Brain microvascular endothelial cell (primary cell): ENCODE data around the gene SKAP2.

Experiments used
- DNase-seq: peaks from one replicate; pipeline ENCODE4 v3.0.0-alpha.2; 2020
- H3K27ac ChIP-seq: fragments of 250-450 bp; sonication (Bioruptor Pico); 2 replicates; pipeline ENCODE4 v1.5.1; 2020; ENCODE audit warnings: mild to moderate bottlenecking, moderate library complexity
- H3K27me3 ChIP-seq: fragments of 250-450 bp; sonication (Bioruptor Pico); replicated peaks from 2 replicates; pipeline ENCODE4 v1.5.1; 2020; ENCODE audit warnings: mild to moderate bottlenecking
- H3K36me3 ChIP-seq: fragments of 250-450 bp; sonication (Bioruptor Pico); replicated peaks from 2 replicates; pipeline ENCODE4 v1.5.1; 2020; ENCODE audit warnings: mild to moderate bottlenecking
- H3K4me3 ChIP-seq: 2 replicates; pipeline ENCODE4 v1.5.1; 2011; ENCODE audit warnings: low read depth, mild to moderate bottlenecking, control low read depth, low read length, moderate library complexity
- in situ Hi-C: cut with HindIII; loops from 2 replicates; pipeline ENCODE4 v1.10.0; 2017; ENCODE audit warnings: low sequenced_read_pairs, low pct_ligation_motif_present
- TF ChIP-seq, protein P1 (sequence below): IDR thresholded peaks from 2 replicates; pipeline ENCODE4 v1.5.1; 2011; ENCODE audit warnings: low read depth, mild to moderate bottlenecking, moderate library complexity, low read length, control low read depth, inconsistent platforms; ENCODE audit errors: missing control alignments

The SKAP2 gene

DNA sequence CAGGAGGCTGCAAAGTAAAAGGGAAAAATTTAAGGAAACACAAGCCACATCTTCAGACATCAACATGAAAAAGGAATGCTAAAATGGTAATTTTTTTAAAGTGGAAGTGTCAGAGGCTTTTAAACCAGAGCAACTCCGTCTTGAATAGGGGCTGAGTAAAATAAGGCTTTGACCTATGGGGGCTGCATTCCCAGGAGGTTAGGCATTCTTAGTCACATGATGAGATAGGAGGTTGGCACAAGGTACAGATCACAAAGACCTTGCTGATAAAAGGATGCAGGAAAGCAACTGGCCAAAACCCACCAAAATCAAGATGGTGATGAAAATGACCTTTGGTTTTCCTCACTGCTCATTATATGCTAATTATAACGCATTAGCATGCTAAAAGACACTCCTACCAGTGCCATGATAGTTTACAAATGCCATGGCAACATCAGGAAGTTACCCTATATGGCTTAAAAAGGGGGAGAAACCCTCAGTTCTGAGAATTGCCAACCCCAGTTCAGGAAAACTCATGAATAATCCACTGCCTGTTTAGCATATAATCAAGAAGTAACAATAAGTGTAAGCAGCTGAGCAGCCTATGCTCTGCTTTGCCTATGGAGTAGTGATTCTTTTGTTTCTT, 128.3 kb downstream of the SKAP2 start:
- Histone ChIP-seq H3K4me3 (no peak overlapping the region), H3K27me3 (no peaks in the 10 kb centered on the region), H3K36me3 (no peaks in the 10 kb centered on the region), H3K27ac (no peak overlapping the region)
- in situ Hi-C loops, result no loop called here
- TF ChIP-seq, protein P1, sequence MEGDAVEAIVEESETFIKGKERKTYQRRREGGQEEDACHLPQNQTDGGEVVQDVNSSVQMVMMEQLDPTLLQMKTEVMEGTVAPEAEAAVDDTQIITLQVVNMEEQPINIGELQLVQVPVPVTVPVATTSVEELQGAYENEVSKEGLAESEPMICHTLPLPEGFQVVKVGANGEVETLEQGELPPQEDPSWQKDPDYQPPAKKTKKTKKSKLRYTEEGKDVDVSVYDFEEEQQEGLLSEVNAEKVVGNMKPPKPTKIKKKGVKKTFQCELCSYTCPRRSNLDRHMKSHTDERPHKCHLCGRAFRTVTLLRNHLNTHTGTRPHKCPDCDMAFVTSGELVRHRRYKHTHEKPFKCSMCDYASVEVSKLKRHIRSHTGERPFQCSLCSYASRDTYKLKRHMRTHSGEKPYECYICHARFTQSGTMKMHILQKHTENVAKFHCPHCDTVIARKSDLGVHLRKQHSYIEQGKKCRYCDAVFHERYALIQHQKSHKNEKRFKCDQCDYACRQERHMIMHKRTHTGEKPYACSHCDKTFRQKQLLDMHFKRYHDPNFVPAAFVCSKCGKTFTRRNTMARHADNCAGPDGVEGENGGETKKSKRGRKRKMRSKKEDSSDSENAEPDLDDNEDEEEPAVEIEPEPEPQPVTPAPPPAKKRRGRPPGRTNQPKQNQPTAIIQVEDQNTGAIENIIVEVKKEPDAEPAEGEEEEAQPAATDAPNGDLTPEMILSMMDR, result no peak
- no peak for DNase-seq

DNA sequence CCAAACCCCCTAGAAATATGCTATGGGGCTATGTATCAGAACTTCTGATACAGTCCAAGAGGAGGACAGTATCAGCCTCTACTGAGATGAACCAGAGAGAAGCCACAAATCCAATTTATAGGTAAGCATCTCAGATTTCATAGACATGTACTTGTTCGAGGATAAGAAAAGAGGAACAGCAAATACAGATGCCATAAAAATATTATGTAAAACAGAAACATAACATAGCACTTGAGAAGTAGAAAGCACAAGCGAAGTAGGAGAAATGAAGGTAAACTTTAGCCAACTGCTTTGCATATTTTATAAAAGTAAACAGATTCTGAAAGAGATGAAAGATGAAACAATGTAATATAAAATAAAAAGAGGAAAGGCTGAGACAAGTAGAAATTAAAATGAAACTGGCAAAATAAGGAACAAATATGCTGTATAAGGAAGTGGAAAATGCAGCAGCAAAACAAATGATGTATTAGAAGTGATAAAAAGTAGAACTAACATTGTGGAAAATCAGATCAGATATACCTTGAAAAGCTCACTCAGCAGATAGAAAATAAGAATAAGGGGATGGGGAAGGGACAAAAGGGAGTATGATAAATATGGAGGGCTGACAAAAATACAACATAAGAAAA, 135.1 kb downstream of the SKAP2 start:
- Histone ChIP-seq H3K36me3 (no peaks in the 10 kb centered on the region), H3K27ac (no peak overlapping the region), H3K27me3 (no peaks in the 10 kb centered on the region), H3K4me3 (no peak overlapping the region)
- in situ Hi-C loops, result no loop called here
- TF ChIP-seq, protein P1, result no peak
- DNase-seq, result no peak

DNA sequence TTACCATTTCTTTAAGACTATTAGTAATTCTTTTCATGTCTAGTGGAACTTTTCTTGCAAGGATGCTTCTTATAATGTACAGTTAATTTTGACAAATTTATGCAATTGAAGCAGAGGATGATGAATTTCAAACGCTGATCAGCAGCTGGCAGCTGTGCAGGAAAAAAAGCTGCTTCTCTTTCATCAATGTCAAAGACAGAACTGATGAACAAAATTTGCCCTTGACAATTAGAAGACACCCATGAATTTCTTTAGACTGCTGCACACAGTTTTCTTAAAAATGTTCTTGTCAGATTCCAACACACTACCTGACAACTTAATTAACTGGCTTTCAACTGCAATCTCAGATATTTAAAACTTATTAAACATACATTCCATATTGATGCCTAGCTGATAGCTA, 138.3 kb downstream of the SKAP2 start:
- in situ Hi-C loops, result no loop called here
- H3K27ac ChIP-seq, result no peak overlapping the region
- no peak overlapping the region for H3K4me3 ChIP-seq
- H3K27me3 ChIP-seq, result no peaks in the 10 kb centered on the region
- H3K36me3 ChIP-seq, result no peaks in the 10 kb centered on the region
- no peak for DNase-seq
- TF ChIP-seq, protein P1, result no peak

DNA sequence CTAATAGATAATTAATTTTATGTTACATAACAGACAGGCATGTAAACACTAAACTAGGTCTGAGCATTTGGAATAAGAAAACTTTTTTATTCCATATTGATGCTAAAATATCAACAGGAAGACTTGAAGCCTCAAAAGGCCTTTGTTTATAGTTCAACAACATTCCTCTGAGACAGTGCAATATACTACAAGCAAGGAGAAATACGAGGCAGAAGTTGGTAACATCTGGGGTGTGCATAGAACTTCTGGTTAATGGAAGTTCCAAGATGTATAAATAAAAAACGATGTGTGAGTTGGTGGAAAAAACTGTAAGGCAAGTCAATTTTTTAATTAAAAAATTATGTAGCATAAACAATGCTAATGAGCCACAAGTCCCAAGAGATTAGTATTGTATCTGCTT, 139.6 kb downstream of the SKAP2 start:
- Histone ChIP-seq H3K4me3 (no peak overlapping the region), H3K36me3 (no peaks in the 10 kb centered on the region), H3K27ac (no peak overlapping the region), H3K27me3 (no peaks in the 10 kb centered on the region)
- TF ChIP-seq, protein P1, result no peak
- no peak for DNase-seq
- in situ Hi-C loops, result no loop called here

DNA sequence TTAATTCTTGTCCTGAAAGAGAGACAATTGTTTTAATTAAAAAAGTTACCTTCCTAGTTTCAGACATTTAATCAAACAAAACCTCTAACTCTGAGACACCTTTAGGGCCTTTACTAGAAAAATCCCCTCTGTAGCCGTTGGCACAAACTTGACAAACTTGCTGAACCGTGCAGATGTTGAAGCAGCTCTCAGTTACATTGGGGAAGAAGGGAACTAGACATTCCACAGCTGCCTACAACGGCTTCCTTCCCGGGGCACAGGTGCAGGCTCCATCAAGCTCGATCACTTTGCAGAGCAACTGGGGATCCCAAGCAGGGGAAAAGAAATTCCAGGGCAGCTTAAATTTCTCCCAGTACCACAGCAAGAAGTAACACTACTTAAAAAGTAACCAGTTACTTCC, 141.3 kb downstream of the SKAP2 start:
- no peak overlapping the region for H3K4me3 ChIP-seq
- no peak overlapping the region for H3K27ac ChIP-seq
- H3K36me3 ChIP-seq, result no peaks in the 10 kb centered on the region
- in situ Hi-C loops, result no loop called here
- no peak for DNase-seq
- TF ChIP-seq, protein P1, result no peak
- no peaks in the 10 kb centered on the region for H3K27me3 ChIP-seq

DNA sequence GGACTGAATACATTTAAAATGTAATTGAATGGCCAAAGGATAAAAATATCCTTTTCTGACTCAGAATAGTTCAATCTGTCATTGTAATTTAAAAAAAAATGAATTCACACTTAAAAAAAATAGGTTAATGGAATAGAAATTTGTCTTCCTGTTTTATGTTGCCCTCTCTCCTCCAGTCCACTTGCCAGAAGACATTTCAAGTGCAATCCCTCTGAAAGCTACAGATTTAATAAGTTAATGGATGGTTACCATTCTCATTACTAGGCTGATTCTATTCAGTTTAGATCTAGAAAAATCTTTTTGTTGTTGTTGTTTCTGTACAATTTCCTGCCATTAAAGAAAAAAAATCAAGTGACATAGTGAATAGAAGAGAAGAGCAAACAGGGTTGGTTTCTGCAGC, 142.9 kb downstream of the SKAP2 start:
- DNase-seq, result no peak
- Histone ChIP-seq H3K27ac (no peak overlapping the region), H3K36me3 (no peaks in the 10 kb centered on the region), H3K27me3 (no peaks in the 10 kb centered on the region), H3K4me3 (no peak overlapping the region)
- in situ Hi-C loops, result no loop called here
- TF ChIP-seq, protein P1, result no peak
